Measurements from ENCODE around the gene IRF7.
A peak's percentile ranks its signal among the peaks of the same experiment; 100 is the strongest.
"Not testable (repeated sequence)": the region's sequence is repeated elsewhere in the genome, so short reads cannot be mapped to it uniquely, and the experiment has no call there.

Gene IRF7

DNA sequence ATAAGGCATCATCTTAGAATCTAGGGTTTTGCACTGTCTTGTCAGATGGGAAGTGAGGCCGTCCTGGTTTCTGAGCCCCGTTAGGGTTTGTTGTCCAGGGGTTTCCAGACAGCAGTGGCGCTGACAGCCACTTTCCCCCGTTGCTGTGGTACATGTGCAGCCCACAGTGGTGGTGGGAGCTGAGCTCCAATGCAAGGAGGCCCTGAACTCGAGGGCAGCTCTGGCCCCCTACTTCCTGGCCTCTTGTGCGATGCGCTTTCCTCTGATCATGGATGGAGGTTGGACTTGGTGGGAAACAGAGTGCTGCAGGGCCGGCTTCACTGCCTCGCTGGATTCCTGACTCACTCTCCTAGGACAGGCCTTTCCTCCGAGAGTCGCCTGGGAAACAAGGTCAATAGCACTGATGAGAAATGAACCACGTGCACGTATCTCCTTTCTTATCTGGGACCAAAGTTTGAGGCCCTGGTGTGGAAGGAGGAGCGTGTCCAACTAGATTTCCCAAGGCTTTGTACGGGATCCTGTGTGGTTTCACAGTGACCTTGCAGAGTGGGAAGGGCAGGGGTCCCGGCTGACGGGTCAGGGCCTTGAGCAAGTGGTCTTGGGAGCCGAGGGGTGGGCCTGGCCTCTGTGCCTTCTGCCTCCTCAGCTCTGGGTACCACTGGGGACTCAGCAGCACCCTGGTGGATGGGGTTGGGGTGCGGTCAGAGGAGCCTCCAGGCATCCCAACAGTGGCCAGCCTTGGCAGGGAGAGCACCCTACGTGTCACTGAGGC, 35.7 kb downstream of the IRF7 start:
- no peak for DNase-seq

DNA sequence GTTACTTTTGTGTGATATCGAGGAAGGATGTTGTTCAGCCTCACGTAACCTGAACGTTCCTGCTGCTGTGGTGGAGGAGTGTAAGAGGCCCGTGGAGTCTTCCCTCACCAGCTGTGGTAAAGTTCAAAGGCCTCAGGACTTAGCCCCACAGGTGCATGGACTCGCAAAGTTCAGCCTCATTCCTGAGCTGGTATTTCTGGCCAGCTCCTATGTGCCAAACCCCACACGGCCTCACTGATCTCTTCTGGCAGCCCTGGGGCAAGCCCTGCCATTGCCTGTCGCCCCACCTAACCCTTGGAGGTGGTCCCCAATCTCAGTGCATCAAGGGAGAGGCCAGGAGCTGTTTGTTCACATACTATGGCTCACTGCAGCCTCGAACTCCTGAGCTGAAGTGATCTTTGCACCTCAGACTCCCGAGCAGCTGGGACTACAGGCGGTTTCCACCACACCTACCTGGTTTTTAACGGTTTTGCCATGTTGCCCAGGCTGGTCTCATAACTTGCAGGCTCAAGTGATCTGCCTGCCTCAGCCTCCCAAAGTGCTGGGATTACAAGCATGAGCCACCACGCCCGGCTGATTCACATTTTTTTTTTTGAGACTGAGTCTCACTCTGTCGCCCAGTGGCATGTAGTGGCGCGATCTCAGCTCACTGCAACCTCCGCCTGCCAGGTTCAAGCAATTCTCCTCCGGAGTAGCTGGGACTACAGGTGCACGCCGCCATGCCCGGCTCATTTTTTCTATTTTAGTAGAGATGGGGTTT, 37.3 kb downstream of the IRF7 start:
- DNase-seq: no peak

DNA sequence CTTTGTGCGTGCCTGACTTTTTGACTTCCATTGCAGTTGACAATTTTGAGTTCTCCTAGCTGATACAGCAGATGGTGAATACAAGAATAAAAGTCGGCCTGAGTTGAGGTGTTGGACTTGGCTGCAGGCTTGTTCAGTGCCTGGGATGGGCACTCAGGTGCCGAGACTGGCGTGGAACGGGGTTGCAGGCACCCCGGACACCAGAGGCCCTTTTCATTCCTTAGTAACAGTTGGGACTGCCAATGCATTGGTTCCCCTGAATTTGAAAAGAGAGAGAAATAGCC, 38.2 kb downstream of the IRF7 start:
- DNase-seq: no peak

DNA sequence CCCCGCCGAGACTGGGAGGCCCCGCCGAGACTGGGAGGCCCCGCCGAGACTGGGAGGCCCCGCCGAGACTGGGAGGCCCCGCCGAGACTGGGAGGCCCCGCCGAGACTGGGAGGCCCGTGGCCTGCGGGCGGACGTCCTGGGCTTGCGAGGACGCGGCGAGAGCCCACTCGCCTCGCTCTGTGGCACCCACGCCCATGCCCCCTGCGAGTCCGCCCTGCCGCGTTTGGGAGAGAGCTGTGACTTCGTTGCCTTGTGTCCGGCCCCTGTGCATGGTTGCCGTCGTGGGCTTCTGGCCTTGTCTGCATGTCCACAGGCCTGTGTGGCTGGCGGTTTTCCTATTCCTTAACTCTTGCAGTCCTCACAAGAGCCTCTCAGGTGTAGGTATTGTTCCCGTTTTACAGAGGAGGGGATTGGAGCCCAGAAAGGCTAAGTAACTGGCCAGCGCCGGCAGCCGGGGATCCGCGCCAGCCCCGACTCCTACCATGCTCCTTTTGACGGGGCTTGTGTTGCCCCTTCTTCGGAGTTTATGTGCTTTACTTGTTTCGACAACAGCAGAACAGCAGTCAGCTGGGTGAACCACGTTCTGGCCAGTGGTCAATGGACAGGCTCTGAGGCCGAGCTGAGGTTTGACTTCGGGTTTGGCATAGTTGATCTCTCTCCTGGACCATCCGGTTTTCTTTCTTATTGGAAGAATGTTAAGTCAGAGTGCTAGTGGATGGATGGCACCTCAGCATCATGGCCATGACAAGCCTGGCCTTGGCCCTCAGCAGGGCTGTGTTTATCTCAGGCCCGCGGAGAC, 38.7 kb downstream of the IRF7 start:
- DNase-seq: no peak

DNA sequence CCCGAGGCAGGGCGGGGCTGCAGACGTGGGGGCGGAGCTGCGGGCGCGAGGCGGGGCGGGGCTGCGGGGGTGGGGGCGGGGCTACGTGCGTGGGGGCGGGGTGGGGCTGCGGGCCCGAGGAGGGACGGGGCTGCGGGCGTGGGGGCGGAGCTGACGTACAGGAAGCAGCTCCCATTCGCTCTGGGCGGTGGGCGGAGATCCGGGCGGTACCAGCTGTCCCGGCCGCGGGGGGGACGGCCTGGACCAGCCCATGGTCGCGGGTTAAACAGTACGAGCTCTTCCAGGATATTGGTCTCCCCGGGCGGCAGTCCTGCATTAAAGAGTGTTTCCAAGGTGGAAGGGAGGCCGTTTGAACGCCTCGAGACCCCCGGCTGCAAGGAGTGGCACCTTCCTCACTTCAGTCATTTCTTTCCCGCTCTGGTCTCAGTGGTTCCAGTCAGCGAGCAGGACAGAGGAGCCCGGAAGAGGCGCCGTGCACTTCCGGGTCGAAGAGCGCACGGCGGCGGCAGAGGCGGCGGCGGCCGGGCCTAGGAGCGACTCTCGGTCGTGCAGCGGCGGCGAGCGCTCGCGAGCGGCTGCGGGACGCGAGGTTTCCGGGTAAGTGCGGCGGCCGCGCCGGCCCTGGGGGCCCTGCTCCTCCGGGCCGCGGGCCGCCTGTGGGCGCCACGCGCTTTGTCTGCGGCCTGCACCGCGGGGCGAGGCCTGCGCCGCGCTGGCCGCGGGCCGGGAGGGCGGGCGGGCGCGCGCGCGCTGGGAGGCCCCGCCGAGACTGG, 39.6 kb downstream of the IRF7 start, which contains the start of gene PHRF1:
TSS of gene PHRF1 (plus strand) at position 475 of the 773 bp plus-strand sequence. CDS start 5,043 bp downstream, outside the sequence.
- peak; percentile 97 for DNase-seq

- no peak for DNase-seq
Observed at GRCh38 chr11:575313-575995, 40.3 kb downstream of the IRF7 start.

DNA sequence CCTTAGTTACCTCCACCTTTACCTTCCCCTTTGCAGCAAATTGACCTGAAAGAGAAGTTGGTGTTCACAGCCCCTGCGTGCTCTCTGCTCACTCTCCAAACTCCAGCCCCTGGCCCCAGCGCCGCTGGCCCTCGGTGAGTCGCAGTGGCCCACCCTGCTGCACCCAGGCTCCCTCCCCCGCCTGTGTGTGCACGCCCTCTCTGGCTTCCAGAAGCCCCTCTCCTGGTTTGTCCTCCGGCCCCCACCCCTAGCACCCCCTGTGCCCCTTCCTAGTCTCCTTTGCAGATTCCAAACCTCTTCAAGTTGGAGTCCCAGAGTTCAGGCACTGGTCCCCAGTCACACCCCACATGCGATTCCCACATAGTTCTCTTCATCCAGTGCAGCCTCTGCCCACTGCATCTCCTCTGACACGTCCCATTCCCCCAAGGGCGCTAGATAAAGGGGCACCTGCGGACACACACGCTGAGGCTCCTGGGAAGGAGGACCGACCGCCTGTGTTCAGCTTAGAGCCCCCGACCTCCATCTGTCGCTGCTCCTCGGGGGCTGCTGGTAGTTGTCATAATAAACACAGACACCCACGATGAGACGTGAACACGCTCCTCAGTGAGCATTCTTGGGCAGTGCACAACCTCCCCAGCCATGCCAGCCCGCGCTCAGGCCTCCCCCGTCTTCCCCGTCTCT, 41.0 kb downstream of the IRF7 start:
- DNase-seq: no peak

GRCh38 chr11:574031-574570, 41.6 kb downstream of the IRF7 start:
- DNase-seq: not testable (repeated sequence)

DNA sequence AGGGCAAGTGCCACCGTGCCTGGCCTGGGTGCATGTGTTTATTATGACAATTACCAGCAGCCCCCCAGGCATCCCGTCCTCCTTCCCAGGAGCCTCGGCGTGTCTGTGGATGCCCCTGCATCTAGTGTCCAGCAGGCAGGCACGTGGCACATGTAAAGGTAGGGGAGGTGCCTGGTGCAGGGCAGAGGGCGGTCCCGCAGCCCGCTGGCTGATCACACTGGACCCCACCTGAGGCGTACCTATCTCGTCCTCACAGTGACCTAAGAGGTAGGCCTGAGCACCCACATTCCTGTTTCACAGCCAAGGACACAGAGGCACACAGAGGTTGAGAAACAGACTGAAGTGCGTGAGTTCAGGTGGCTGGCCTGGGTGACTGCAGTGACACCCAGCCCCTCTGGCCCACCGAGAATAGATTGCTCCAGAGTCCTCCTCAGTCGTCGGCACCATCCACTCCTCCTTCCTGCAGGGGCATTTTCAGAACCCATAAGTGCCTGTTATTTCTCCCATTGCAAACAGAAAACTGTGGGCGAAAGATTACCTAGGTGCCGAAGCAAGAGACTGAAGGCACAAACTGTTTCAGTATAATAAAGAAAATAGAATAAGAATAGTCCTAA, 42.5 kb downstream of the IRF7 start:
- no peak for DNase-seq

- DNase-seq: no peak
Observed at GRCh38 chr11:571802-572185, 44.0 kb downstream of the IRF7 start.

GRCh38 chr11:569158-569885, 46.4 kb downstream of the IRF7 start:
- no peak for DNase-seq

GRCh38 chr11:568306-569157, 47.2 kb downstream of the IRF7 start:
- DNase-seq: peak; percentile 99

- no peak for DNase-seq
Observed at GRCh38 chr11:567629-568292, 48.0 kb downstream of the IRF7 start.

GRCh38 chr11:567011-567628, 48.6 kb downstream of the IRF7 start:
- no peak for DNase-seq

GRCh38 chr11:565921-566509, 49.7 kb downstream of the IRF7 start:
- no peak for DNase-seq

GRCh38 chr11:563812-564578, 51.8 kb downstream of the IRF7 start:
- no peak for DNase-seq

Measured in suppressor macrophage treated with lipopolysaccharide for 4 hours (primary cell).